HepG2 (cell line): Measurements from ENCODE around the gene URI1. TPM values are rescaled to one million over a fixed set of nuclear protein-coding genes. Genes with fewer than 3 reads are reported as not detected.

ENCODE experiments used
- CEBPB ChIP-seq: IDR thresholded peaks from 2 replicates; pipeline ENCODE4 v1.6.1; 2011; ENCODE audit warnings: low read depth, low read length, improper control_type of control experiment, borderline replicate concordance
- CENPT ChIP-seq: sonication (generic); formaldehyde crosslinking; IDR thresholded peaks from 2 replicates; pipeline ENCODE4 v1.8.0; 2022; ENCODE audit warnings: low read depth, mild to moderate bottlenecking, moderate library complexity, missing genetic modification reagents
- ETV5 ChIP-seq: IDR thresholded peaks from 2 replicates; pipeline ENCODE4 v1.6.1; 2018; ENCODE audit warnings: missing biosample characterization, missing genetic modification reagents, inconsistent platforms, borderline replicate concordance
- FOXP1 ChIP-seq, 2 experiments: fragments of 450-650 bp in 1 of 2; IDR thresholded peaks; 2 replicates each; pipeline ENCODE4 v1.6.1; 2017 to 2018; ENCODE audit warnings: antibody characterized with exemption in 1 of 2
- HIVEP1 ChIP-seq: sonication (generic); formaldehyde crosslinking; IDR thresholded peaks from 2 replicates; pipeline ENCODE4 v1.4.0; 2020; ENCODE audit warnings: mild to moderate bottlenecking, missing genetic modification reagents
- RAD51 ChIP-seq: fragments of 450-650 bp; IDR thresholded peaks from 2 replicates; pipeline ENCODE4 v1.6.1; 2016; ENCODE audit warnings: borderline replicate concordance
- RBM22 ChIP-seq: fragments of 200-400 bp; formaldehyde crosslinking; optimal IDR thresholded peaks from 2 replicates; pipeline ENCODE3; 2017; ENCODE audit warnings: mild to moderate bottlenecking, low read length, moderate library complexity
- ZNF205 ChIP-seq: IDR thresholded peaks from 2 replicates; pipeline ENCODE4 v1.6.1; 2018; ENCODE audit warnings: missing biosample characterization, missing genetic modification reagents
- ZNF33B ChIP-seq: sonication (generic); formaldehyde crosslinking; IDR thresholded peaks from 2 replicates; pipeline ENCODE4 v1.5.1; 2020; ENCODE audit warnings: mild to moderate bottlenecking, missing genetic modification reagents
- ZNF749 ChIP-seq: sonication (generic); formaldehyde crosslinking; IDR thresholded peaks from 2 replicates; pipeline ENCODE4 v1.8.0; 2022; ENCODE audit warnings: mild to moderate bottlenecking, missing genetic modification reagents, moderate library complexity, borderline replicate concordance
- ZNF816 ChIP-seq: sonication (generic); formaldehyde crosslinking; IDR thresholded peaks from 2 replicates; pipeline ENCODE4 v1.8.0; 2022; ENCODE audit warnings: missing genetic modification reagents, mild to moderate bottlenecking, borderline replicate concordance
- ZSCAN9 ChIP-seq: IDR thresholded peaks from 2 replicates; pipeline ENCODE4 v1.6.1; 2016; ENCODE audit warnings: borderline replicate concordance
- polyA plus RNA-seq, 8 experiments: library from polyadenylated mRNA; depleted of rRNA in 3 of 8; stranded (reverse) in 7 of 8; unstranded in 1 of 8; fragments of >200 nt; fragmentation: Illumina TruSeq in 4 of 8; extraction: Trizol in 4 of 8; gene quantifications; 2 replicates each; pipeline versions ENCODE4 v1.2.1 to v1.2.3, GENCODE V29; 2011 to 2016; ENCODE audit warnings: low read depth in 4 of 8, missing spikeins in 1 of 8, mixed read lengths in 1 of 8; ENCODE audit not compliant: insufficient read depth in 1 of 8
- total RNA-seq, 5 experiments: library from RNA; depleted of rRNA; stranded (reverse); fragments of >200 nt; fragmentation: Illumina TruSeq; extraction: Trizol; gene quantifications; 2 replicates each; pipeline ENCODE4 v1.2.3, GENCODE V29; 2016; ENCODE audit warnings: low read depth in 1 of 5
- TF ChIP-seq, protein P1 (sequence below): sonication (generic); formaldehyde crosslinking; conservative IDR thresholded peaks from 2 replicates; pipeline ENCODE4 v1.4.0; 2020; ENCODE audit warnings: missing genetic modification reagents
- TF ChIP-seq, protein P2 (sequence below): IDR thresholded peaks from 2 replicates; pipeline ENCODE4 v1.6.1; 2018; ENCODE audit warnings: missing genetic modification reagents
- TF ChIP-seq, protein P3 (sequence below): sonication (generic); formaldehyde crosslinking; IDR thresholded peaks from 2 replicates; pipeline ENCODE4 v1.4.0; 2020; ENCODE audit warnings: mild to moderate bottlenecking, low read depth, missing genetic modification reagents
- TF ChIP-seq, protein P4 (sequence below): sonication (generic); formaldehyde crosslinking; IDR thresholded peaks from 2 replicates; pipeline ENCODE4 v1.8.1; 2022; ENCODE audit warnings: mild to moderate bottlenecking, missing genetic modification reagents
- TF ChIP-seq, protein P5 (sequence below): sonication (generic); formaldehyde crosslinking; IDR thresholded peaks from 2 replicates; pipeline ENCODE4 v1.8.1; 2022; ENCODE audit warnings: low read depth, mild to moderate bottlenecking, missing genetic modification reagents
- TF ChIP-seq, protein P6 (sequence below): sonication (generic); formaldehyde crosslinking; IDR thresholded peaks from 2 replicates; pipeline ENCODE4 v1.9.0; 2021; ENCODE audit warnings: missing genetic modification reagents, borderline replicate concordance

URI1 gene
- total and polyA plus RNA-seq, 2 of the 13 experiments (the other 11 are each of a cell fraction or from before 2014, with no cell fraction given): 43.6 to 67.9 TPM

DNA sequence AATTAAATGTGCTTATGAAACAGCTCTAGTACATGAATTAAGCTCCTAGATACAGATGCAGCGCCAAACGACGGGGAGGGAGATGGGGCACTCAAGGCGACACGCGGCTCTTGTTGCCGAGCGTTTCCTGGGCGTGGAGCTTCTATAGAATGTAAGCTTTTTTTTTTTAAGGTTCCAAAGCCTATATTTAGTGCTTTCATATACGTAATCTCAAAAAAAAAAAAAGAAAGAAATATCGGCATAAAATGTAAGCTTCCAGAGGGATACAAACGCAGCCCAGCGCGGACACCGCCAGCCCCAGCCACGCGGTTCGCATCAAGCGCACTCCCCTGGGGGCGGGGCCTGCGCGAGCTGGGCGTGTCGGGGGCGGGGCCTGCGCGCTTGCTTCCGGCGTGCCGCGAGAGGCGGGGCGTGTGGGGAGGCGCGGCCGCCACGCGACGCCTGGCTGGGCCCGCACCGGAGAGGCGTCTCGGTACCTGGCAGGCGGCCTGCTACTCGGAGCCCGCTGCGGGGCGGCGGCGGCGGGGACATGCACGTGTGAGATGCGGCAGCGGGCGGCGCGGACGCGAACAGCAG lies at the start of gene URI1 (continued):
- TF ChIP-seq HIVEP1 (CRISPR knock-in tag) (no peak), ZNF816 (CRISPR knock-in tag) (no peak), ZNF205 (CRISPR knock-in tag) (no peak), RBM22 (no peak), ZNF749 (CRISPR knock-in tag) (no peak), ZSCAN9 (0 out of 2 replicates have a peak, but pooled peaks have one; percentile 34), ETV5 (peak; percentile 37), FOXP1 (IDR thresholded peaks at IDR 0.05) (no peak), FOXP1 (CRISPR knock-in tag; IDR thresholded peaks at IDR 0.05) (no peak), RAD51 (no peak), ZNF33B (0 out of 2 replicates have a peak, but pooled peaks have one; percentile 27), CEBPB (no peak), CENPT (no peak)
- TF ChIP-seq, protein P1, sequence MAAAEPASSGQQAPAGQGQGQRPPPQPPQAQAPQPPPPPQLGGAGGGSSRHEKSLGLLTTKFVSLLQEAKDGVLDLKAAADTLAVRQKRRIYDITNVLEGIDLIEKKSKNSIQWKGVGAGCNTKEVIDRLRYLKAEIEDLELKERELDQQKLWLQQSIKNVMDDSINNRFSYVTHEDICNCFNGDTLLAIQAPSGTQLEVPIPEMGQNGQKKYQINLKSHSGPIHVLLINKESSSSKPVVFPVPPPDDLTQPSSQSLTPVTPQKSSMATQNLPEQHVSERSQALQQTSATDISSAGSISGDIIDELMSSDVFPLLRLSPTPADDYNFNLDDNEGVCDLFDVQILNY (CRISPR knock-in tag): no peak
- TF ChIP-seq, protein P2, sequence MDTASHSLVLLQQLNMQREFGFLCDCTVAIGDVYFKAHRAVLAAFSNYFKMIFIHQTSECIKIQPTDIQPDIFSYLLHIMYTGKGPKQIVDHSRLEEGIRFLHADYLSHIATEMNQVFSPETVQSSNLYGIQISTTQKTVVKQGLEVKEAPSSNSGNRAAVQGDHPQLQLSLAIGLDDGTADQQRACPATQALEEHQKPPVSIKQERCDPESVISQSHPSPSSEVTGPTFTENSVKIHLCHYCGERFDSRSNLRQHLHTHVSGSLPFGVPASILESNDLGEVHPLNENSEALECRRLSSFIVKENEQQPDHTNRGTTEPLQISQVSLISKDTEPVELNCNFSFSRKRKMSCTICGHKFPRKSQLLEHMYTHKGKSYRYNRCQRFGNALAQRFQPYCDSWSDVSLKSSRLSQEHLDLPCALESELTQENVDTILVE: no peak; the same call in 1 of the 2 replicates
- TF ChIP-seq, protein P3, sequence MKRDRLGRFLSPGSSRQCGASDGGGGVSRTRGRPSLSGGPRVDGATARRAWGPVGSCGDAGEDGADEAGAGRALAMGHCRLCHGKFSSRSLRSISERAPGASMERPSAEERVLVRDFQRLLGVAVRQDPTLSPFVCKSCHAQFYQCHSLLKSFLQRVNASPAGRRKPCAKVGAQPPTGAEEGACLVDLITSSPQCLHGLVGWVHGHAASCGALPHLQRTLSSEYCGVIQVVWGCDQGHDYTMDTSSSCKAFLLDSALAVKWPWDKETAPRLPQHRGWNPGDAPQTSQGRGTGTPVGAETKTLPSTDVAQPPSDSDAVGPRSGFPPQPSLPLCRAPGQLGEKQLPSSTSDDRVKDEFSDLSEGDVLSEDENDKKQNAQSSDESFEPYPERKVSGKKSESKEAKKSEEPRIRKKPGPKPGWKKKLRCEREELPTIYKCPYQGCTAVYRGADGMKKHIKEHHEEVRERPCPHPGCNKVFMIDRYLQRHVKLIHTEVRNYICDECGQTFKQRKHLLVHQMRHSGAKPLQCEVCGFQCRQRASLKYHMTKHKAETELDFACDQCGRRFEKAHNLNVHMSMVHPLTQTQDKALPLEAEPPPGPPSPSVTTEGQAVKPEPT (CRISPR knock-in tag): 0 out of 2 replicates have a peak, but pooled peaks have one; percentile 2
- TF ChIP-seq, protein P4, sequence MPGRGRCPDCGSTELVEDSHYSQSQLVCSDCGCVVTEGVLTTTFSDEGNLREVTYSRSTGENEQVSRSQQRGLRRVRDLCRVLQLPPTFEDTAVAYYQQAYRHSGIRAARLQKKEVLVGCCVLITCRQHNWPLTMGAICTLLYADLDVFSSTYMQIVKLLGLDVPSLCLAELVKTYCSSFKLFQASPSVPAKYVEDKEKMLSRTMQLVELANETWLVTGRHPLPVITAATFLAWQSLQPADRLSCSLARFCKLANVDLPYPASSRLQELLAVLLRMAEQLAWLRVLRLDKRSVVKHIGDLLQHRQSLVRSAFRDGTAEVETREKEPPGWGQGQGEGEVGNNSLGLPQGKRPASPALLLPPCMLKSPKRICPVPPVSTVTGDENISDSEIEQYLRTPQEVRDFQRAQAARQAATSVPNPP (CRISPR knock-in tag): 0 out of 2 replicates have a peak, but pooled peaks have one; percentile 41
- TF ChIP-seq, protein P5, sequence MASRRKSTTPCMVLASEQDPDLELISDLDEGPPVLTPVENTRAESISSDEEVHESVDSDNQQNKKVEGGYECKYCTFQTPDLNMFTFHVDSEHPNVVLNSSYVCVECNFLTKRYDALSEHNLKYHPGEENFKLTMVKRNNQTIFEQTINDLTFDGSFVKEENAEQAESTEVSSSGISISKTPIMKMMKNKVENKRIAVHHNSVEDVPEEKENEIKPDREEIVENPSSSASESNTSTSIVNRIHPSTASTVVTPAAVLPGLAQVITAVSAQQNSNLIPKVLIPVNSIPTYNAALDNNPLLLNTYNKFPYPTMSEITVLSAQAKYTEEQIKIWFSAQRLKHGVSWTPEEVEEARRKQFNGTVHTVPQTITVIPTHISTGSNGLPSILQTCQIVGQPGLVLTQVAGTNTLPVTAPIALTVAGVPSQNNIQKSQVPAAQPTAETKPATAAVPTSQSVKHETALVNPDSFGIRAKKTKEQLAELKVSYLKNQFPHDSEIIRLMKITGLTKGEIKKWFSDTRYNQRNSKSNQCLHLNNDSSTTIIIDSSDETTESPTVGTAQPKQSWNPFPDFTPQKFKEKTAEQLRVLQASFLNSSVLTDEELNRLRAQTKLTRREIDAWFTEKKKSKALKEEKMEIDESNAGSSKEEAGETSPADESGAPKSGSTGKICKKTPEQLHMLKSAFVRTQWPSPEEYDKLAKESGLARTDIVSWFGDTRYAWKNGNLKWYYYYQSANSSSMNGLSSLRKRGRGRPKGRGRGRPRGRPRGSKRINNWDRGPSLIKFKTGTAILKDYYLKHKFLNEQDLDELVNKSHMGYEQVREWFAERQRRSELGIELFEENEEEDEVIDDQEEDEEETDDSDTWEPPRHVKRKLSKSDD (CRISPR knock-in tag): no peak
- TF ChIP-seq, protein P6, sequence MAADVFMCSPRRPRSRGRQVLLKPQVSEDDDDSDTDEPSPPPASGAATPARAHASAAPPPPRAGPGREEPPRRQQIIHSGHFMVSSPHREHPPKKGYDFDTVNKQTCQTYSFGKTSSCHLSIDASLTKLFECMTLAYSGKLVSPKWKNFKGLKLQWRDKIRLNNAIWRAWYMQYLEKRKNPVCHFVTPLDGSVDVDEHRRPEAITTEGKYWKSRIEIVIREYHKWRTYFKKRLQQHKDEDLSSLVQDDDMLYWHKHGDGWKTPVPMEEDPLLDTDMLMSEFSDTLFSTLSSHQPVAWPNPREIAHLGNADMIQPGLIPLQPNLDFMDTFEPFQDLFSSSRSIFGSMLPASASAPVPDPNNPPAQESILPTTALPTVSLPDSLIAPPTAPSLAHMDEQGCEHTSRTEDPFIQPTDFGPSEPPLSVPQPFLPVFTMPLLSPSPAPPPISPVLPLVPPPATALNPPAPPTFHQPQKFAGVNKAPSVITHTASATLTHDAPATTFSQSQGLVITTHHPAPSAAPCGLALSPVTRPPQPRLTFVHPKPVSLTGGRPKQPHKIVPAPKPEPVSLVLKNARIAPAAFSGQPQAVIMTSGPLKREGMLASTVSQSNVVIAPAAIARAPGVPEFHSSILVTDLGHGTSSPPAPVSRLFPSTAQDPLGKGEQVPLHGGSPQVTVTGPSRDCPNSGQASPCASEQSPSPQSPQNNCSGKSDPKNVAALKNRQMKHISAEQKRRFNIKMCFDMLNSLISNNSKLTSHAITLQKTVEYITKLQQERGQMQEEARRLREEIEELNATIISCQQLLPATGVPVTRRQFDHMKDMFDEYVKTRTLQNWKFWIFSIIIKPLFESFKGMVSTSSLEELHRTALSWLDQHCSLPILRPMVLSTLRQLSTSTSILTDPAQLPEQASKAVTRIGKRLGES: no peak
